Lower leg skin (tissue), 3 donors: ENCODE data around the gene NLRP13.

Experiments used
- CTCF ChIP-seq, 3 donors: fragments of 450-650 bp; IDR thresholded peaks; one replicate each; pipeline ENCODE4 v1.5.1; 2016; ENCODE audit warnings: antibody characterized with exemption in 3 of 3, mild to moderate bottlenecking in 3 of 3, moderate library complexity in 2 of 3
- POLR2A ChIP-seq, 2 donors: fragments of 450-650 bp; IDR thresholded peaks; one replicate each; pipeline ENCODE4 v1.6.1; 2016 to 2017; ENCODE audit warnings: antibody characterized with exemption in 2 of 2, mild to moderate bottlenecking in 1 of 2, moderate library complexity in 1 of 2

GRCh38 chr19:55930996-55931515 is 1.1 kb downstream of the NLRP13 start:
- no peak for TF ChIP-seq CTCF (IDR thresholded peaks at IDR 0.05)
- TF ChIP-seq POLR2A (IDR thresholded peaks at IDR 0.05) = no peak
